HL-60/S4 treated with retinoic acid at 250 ng/mL for 4 days and 3 days (cell line): ENCODE measurements around the gene SCYGR1.
"Not testable (repeated sequence)": the region's sequence is repeated elsewhere in the genome, so short reads cannot be mapped to it uniquely, and the experiment has no call there.

Experiments
- in situ Hi-C: fragments of 300-500 bp; cut with MboI; formaldehyde crosslinking; loops from 2 replicates; pipeline ENCODE4 v1.7.0; 2022; ENCODE audit warnings: low sequenced_read_pairs

Gene SCYGR1

DNA sequence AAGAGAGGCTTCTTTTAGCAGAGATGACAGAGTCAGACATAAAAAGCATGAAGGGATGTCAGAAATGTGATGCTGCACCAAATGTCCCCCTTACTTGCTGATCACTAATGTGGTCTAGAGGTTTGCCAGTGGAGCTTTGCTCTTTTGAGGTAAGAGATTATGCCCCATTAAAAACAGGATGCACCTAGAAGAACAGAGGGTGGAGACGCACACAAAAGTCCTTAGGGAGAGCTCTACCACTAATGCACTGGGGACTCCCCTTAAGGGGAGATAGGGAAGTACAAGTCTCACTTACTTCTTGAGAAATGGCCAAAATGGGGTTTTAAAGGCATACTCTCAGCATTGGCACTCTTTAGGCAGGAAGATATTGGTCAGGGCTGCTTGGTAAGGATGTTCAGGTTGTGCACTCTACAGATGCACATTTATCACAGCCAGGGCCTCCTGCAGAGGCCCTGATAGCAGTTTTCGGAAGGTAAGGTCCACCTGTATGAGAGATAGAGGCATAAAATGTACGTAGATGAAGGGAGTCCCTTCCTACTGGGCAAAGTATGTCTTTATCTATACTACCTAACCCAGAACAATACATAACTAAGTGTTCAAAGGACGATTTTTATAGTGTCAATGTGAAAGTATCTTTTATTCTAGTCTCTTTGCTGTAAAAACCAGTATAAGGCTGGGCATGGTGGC lies 17.0 kb upstream of the SCYGR1 start:
- in situ Hi-C loops: no loop called here

DNA sequence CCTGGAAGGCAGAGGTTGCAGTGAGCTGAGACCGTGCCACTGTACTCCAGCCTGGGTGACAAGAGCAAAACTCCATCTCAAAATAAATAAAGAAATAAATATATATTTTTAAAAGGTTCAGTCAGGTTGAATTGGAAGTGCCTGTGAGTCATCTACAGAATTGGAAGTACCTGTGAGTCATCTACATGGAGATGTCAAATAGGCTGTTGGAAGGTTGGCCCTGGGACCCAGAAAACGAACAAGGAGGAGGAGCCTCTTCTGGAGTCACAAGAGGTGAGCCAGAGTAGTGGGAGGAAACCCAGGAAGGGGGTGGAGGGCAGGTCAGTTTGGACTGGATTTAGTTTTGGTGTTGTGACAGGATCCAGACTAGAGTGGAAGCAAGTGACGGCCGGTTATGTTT lies 15.2 kb upstream of the SCYGR1 start:
- in situ Hi-C loops: no loop called here

DNA sequence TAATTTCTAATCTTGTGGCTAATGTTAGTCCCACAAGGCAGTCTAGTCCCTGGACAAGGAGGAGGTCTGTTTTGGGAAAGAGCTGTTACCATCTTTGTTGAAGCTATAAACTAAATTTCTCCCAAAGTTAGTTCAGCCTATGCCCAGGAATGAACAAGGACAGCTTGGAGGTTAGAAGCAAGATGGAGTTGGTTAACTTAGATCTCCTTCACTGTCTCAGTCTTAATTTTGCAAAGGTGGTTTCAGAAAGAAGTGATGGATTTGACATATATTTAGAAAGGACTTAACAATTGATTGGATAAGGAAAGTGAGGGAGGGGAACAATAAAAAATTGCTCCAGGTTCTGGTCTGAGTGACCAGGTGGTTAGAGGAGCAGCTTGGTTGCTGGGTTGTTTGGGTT lies 14.6 kb upstream of the SCYGR1 start:
- in situ Hi-C loops: no loop called here

DNA sequence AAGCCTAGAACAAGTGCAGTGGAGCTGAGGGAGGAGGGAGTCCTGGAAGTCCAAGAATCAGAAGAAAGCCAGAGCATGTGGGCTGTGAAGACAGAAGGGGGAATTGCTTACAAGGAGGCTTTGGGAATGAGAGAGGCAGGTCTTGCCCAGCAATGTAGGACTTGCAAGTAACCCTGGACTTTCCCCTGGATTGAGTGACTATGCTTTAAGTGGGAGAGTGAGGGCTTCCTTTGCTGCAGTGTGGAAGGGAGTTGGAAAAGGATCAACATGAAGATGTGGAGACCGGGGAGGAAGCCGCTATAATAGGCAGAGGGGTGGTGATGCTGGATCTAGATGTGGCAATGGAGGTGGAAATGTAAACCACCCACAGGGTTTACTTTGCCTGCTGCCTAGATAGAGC lies 13.8 kb upstream of the SCYGR1 start:
- in situ Hi-C loops: no loop called here

DNA sequence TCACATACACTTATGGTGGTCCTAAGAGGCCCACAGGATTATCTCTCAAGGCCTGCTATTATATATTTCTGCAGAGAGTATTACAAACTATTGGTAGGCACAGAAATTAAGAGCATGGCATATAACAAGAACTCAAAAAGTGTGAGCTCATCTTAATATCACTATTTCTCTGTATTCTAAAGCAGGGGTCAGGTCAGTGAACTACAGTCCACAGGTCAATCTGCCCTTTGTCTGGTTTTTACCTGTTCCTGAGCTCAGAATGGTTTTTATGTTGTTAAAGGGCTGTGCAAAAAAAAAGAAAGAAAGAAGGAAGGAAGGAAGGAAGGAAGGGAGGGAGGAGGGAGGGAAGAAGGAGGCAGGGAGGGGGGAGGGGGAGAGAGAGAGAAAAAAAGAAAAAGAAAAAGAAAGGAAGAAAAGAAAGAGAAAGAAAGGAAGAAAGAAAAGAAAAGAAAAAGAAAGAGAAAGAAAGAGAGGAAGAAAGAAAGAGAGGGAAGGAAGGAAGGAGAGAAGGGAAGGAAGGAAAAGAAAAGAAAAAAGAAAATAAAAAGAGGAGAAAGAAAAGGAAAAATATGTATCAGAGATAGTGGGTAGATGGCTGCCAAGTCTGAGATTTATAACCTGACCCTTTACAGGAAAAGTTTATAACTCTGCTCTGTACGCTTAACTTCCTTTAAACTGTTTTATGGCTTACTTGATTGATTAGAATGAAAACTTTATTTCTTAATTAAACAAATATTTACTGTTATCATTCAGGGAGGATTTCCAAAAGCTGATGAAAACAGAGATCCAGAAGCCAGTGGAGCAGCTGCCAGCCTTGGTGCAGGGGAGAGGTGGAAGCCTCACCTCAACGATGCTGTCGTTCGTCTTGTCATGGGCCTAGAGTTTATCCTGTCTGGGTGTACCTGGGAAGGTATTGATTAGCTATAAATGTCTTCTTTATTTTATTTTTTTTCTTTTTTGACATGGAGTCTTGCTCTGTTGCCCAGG lies 11.2 kb upstream of the SCYGR1 start:
- in situ Hi-C loops: no loop called here

DNA sequence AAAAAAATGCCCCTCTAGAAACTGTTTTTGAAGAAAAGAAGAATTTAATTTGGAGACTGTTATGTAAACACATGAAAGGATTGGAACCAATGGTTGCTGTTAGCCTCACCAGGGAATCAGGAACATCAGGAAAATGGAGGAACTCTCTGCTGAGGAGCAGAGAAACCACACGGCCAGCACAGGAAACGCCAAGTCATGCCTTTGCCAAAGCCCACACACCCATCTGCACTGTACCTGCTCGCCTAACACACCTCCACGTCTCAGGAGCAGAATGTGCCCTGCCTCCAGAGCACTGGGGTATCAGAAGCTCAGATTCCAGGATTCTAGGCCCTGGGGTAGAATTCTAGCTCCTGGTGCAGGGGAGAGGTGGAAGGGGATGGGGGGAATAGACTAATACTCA lies 9.8 kb upstream of the SCYGR1 start:
- in situ Hi-C loops: no loop called here

DNA sequence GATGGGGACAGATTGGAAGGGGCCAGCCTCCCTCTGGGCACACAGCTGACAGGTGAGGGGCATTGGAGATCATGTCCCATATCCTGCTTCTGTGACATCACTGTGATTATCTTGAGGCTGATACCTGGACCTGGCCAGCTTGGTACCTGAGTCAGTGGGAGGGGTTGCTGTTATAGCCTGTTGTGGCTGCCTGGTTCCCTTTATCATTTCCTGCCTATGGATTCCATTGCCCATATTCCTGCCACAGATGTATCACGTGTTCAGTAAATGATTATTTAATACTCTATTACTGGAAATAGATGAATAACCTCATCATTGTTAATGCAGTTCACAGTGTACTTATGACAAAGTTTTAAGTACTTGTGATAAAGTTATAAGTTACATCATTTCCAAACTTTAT lies 7.8 kb upstream of the SCYGR1 start:
- in situ Hi-C loops: no loop called here

DNA sequence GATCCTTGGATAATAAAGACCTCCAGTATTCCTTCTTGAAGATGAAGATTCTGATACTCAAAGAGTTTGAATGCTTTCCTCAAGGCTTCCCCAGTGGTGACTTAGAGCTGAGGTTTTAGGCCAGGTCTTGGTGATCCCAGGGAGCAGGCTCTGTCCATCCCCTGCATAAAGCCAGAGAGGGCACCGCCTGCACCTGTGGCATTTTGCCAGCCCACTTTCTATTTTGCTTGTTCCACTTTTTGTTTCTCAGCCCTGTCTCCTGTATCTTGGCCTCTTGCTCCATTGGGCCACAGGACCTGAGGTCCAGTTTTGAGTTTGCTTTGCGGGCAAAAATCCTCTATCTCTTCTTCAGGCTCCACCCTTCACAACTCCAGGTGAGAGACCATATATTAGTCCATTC lies 6.7 kb upstream of the SCYGR1 start:
- in situ Hi-C loops: no loop called here

DNA sequence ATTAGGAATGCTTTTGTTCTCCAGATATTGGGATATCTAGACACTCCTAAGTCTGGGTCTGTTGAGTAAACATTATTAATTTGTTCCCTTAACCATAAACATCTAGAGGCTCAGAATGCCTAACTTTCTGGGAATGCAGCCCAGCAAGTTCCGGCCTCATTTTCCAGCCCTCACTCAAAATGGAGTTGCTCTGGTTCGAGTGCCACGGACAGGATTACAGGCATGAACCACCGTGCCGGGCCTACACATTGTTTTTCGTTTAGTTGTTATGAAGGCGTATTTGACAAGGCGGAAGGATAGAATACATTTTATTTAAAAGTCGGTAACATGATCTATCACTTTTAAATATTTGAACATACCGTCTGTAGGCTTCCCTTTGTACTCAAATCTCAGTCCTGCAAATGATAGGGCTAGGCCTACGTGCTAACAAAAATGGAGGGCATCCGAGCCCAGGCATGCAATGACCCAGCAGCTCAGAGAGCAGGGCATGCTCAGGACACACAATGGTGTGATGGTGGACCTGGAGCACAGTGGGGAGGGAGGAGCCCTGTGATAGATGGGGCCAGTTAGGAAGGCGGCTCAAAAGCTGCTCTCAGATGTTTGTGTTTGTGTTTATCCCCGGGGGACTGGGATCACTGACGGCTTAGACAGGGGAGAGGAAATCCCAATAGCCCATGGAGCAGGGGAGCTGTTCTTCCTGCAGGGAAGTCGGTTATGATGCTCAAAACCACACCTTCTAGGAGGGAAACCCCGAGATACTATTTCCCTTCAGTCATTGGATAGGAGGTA lies 2.9 kb upstream of the SCYGR1 start:
- in situ Hi-C loops: no loop called here

DNA sequence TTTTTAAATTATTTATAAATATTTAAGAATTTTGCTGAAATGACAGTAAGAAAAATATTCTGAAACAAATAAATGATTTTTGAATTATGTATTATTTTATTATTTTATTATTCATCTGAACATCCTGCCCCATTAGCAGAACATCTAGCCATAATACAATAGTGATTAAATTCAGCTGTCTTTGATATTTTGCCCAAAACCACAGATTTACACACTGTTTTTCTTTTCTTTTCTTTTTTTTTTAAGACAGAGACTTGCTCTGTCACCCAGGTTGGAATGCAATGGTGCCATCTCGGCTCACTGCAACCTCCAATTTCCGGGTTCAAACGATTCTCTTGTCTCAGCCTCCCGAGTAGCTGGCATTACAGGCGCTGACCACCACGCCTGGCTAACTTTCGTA lies 1.9 kb upstream of the SCYGR1 start:
- in situ Hi-C loops: no loop called here

DNA sequence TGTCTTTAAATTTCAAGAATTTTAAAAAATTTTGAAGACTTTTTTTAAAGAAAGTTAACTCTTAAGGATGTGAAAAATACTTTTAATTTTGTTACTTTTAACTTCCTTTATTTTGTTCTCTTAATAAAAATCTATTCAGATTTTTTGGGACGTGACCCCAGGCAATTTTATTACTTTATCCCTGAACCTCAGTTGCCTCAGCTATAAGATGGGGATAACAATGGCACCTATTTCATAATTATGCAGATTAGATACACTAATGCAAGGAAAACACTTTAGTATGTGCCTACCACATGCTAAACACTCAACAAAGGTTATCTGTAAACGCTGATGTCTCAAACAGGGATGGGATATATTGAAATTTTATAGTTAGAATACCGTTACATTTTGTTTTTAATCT lies 1.5 kb upstream of the SCYGR1 start:
- in situ Hi-C loops: no loop called here

DNA sequence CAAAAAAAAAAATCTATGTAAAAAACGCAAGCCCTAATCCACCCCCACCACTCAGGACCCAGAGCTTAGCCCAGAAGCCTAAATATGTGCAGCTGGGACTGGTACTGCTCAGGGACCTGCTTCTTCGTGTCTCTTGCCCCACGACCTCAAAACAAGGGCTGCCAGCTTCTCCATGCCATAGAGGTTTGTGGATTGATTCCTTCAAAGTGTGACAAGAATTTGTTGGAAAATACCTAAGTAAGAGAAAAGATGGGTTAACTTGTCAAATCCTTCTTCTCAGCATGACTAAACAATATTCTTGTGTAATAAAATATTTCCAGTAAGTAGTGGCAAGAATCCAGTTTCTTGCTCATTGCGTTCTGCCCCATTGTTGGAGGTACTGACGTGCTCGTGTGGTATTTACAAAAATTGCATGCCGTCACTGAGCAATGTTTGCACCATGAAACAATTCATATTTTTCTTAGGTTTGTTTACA lies 825 bp upstream of the SCYGR1 start:
- in situ Hi-C loops: no loop called here

DNA sequence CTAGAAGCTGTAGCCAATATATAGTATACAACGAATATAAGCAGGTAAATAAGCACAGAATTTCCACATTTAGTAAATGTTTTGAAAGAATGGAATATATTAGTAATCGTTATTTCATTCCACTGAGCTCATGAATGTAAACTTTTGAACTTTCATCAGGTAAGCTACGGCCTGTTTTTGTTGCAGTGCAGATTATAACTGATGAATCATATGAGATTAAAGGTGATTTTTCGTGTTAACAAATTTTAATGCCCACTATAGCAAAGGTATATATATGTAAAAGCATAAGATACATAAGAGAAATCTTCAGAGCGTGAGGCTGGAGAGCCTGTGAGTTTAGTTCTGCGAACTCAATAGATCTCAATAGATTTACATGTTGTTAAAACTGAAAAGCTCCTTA lies 1.1 kb downstream of the SCYGR1 start:
- in situ Hi-C loops: no loop called here

DNA sequence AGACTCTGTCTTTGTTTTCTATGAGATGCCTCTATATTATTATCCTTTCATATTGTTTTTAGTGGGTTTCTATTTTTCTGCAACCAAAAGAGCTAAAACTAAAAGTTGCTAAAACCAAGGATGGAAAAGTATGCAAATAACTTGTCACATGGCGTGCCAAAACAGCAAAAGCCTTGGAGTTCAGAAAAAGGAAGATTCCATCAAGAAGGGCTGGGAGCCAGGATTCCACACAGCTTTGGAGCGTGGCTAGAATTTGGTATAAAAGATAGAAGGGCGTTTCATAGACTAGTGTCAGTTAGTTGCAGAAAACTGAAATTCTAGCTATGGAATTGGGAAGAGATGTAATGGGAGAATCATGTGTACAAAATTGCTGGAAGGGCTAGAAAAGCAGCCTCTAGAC lies 4.1 kb downstream of the SCYGR1 start:
- in situ Hi-C loops: no loop called here

DNA sequence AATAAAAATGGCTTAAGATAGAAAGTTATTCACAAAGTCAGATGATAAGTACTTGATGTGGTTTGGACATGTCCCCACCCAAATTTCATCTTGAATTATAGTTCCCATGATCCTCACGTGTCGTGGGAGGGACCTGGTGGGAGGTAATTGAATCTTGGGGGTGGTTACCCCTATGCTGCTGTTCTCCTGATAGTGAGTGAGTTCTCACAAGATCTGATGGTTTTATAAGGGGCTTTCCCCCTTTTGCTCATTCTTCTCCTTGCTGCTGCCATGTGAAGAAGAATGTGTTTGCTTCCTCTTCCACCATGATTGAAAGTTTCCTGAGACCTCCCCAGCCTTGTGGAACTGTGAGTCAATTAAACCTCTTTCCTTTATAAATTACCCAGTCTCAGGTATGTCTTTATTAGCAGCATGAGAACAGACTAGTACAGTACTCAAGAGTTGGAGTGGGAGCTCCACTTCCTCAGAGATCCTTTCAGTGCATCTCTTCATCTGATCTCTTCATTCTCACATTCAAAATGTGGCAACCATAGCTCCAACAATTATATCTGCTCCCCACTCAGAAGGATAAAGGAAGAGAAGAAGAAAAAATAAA lies 5.4 kb downstream of the SCYGR1 start:
- in situ Hi-C loops: not testable (repeated sequence)

DNA sequence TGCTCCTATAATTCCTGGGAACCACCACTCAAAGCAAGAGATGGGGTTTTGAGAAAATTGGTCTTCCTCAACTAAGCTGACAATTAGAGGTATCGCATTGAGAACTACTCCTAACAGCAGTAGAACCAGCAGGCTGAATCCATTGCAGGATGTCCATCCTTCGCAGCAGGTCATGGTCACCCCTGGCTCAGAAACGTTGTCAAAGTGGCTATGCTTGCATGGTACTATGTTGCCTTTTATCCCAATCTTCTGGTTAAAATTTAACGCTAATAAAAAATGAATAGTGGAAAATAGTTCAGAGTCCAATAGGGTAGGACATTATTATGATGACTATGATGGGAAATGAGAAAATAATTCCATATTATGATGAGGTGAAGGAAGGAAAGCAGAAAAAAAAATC lies 8.7 kb downstream of the SCYGR1 start, which contains the start of gene TM4SF20:
TM4SF20 (minus strand) TSS at position 212 of the 400 bp plus-strand sequence; CDS start at position 174, 38 bp downstream.
- in situ Hi-C loops: no loop called here

DNA sequence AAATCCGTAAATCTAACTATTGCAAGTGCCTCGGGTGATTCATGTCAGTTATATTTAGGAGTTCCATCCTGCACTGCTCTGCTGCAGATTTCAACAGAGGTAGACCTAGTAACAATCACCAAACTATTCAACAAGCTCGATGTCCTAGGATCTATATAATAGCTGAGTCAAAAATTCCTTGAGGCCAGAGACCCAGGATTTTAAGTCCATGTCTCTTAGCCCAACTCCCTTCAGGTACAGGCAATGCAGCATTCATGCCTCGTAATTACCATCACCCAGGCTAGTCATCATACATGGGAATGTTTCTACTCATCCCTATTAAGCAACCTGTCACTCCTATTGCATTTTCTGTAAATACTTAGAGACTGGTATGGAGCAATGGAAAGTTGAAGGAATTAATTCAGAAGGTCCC lies 9.4 kb downstream of the SCYGR1 start:
- in situ Hi-C loops: no loop called here

DNA sequence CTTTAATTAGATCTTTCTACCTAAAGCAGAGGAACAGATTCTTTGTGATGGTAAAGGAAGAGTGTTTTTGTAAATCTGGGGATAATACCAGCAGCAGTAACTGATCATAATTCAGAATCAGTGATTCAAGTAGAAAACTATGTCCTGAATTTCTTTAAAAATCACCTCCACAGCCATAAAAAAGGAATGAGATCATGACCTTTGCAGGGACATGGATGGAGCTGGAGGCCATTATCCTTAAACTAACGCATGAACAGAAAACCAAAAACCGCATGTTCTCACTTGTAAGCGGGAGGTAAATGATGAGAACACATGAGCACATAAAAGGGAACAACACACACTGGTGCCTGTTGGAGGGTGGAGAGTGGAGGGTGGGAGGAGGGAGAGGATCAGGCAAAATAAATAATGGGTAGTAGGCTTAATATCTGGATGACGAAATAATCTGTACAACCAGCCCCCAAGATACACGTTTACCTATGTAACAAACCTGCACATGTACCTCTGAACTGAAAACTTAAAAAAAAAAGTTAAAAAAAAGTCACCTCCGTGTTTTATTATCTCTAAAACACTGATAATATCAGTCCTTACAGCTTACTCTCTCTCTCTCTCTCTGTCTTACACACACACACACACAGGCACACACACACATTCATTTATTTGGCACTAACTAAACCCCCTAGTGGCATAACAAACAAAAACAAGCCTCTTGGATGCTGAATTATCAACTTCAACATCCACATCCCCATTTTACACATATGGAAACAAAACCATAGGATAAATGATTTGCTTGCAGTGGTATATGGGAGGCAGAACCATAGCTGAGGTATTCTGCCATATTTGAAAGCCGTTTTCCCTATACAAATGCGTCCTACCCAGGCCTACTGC lies 10.0 kb downstream of the SCYGR1 start:
- in situ Hi-C loops: no loop called here

DNA sequence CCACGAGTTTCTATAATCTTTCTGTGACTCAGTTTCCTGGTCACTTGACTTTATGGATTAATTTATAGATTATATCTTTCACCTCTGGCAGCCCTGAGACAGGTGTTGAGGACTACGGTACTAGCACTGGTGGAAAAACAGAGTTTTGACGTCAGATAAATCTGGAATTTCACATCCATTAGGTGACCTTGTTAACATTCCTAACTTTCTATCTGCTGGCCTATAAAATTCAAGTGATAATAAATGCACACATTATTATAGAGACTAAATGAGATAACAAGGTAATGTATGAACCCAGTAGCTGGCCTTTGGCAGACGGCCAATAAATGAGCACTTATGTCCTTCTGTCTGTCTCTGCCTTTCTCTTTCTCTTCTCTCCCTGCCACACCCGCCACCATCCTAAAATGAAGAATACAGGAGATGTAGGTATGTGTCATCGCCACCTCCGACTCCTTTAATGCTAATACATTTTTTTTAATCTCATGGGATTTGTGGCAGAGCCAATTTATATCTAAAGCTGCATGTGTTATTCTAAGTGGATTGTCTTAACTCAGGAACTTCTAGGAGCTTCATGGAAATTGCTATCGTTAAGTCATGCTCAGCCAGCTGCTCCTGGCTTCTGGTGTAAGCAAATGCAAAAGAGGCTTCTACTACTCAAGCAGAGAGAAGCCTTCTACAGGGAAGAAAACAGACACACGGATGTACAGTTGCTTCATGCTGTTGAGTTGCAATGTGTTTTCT lies 10.9 kb downstream of the SCYGR1 start:
- in situ Hi-C loops: no loop called here
